Pancreas (tissue), 10 donors: Measurements from ENCODE around the gene SMYD1. TPM values are rescaled to one million over a fixed set of nuclear protein-coding genes. Genes with fewer than 3 reads are reported as not detected.

Experiments
- ATAC-seq, 4 donors: fragments of 200-7000 bp; cut with Tn5 transposase; one replicate each; pipeline versions ENCODE4 v1.8.0 to v1.9.1; 2020; ENCODE audit warnings: mild to moderate bottlenecking in 4 of 4, moderate library complexity in 4 of 4
- DNase-seq, 6 donors: peaks; one replicate each; pipeline ENCODE4 v3.0.0-alpha.2; 2020
- FAIRE-seq: peaks from 2 replicates; lab custom pipeline; 2012; peaks lifted over from hg19 to GRCh38; lab: Jason Lieb, UNC
- H3K27ac ChIP-seq, 4 donors: fragments of 200-600 bp; sonication (generic); 1 replicate in 3 of 4; 2 replicates in 1 of 4; pipeline versions ENCODE4 v1.5.0 to v1.8.0; 2020
- H3K27me3 ChIP-seq, 4 donors: fragments of 200-600 bp; one replicate each; pipeline ENCODE4 v1.8.0; 2021
- H3K36me3 ChIP-seq, 3 donors: fragments of 200-600 bp; sonication (generic) in 1 of 3; one replicate each; pipeline versions ENCODE4 v1.5.0 to v1.8.0; 2020 to 2021
- H3K4me1 ChIP-seq, 3 donors: fragments of 200-600 bp; one replicate each; pipeline ENCODE4 v1.8.0; 2021
- H3K4me3 ChIP-seq, 4 donors: fragments of 200-600 bp; sonication (generic) in 2 of 4; one replicate each; pipeline versions ENCODE4 v1.5.0 to v1.8.0; 2020 to 2021
- H3K9me3 ChIP-seq, 4 donors: fragments of 200-600 bp; one replicate each; pipeline ENCODE4 v1.8.0; 2021
- WGBS, 2 donors: extraction: QIAGEN DNeasy Blood & Tissue Kit; methylation state at CpG; one replicate each; pipeline ENCODE4 v1.1.7; 2013; 5-methylcytosine and 5-hydroxymethylcytosine counted together
- intact Hi-C, 3 donors: fragments of 100-400 bp; cut with DNase I; formaldehyde crosslinking; loops; one replicate each; pipeline versions ENCODE4 v1.11.1 to v1.14.2; 2022
- polyA plus RNA-seq, 2 donors: library from polyadenylated mRNA; stranded (reverse); fragments of 200-250 nt; gene quantifications; one replicate each; pipeline ENCODE4 v1.2.3, GENCODE V29; 2013
- total RNA-seq, 6 donors: library from RNA; stranded (reverse); fragmentation: NEBNext Ultra II Directional in 4 of 6; extraction: Animal tissue kit (Norgen Biotek cat#: 25700) in 4 of 6; gene quantifications; one replicate each; pipeline versions ENCODE4 v1.2.1 to v1.2.4, GENCODE V29; 2021 to 2023
- TF ChIP-seq, protein P1 (sequence below), 4 donors: fragments of 200-600 bp; sonication (generic) in 3 of 4; IDR thresholded peaks; one replicate each; pipeline versions ENCODE4 v1.5.0 to v1.8.0; 2021; ENCODE audit warnings: antibody characterized with exemption in 4 of 4
- donor health status: healthy with polysubstance abuse.
- donor health status: DM: no; HTN: no; CAD: no; lungs with moderate emphysema.
- donor health status: DM: no; HTN: no; CAD: no.
- donor health status: control.
- donor health status: control.
- donor health status: Bipolar disorder and iron deficiency.
- donor health status: DM: yes; HTN: yes; CAD: no.
- donor health status: DM: no; HTN: no; CAD: no.
- donor health status: DM: no; HTN: no; CAD: no.
- donor health status: DM: yes; HTN: yes; CAD: no.

The SMYD1 gene
- total and polyA plus RNA-seq, 8 donors = 0.06 to 0.16 TPM; not detected in 6

DNA sequence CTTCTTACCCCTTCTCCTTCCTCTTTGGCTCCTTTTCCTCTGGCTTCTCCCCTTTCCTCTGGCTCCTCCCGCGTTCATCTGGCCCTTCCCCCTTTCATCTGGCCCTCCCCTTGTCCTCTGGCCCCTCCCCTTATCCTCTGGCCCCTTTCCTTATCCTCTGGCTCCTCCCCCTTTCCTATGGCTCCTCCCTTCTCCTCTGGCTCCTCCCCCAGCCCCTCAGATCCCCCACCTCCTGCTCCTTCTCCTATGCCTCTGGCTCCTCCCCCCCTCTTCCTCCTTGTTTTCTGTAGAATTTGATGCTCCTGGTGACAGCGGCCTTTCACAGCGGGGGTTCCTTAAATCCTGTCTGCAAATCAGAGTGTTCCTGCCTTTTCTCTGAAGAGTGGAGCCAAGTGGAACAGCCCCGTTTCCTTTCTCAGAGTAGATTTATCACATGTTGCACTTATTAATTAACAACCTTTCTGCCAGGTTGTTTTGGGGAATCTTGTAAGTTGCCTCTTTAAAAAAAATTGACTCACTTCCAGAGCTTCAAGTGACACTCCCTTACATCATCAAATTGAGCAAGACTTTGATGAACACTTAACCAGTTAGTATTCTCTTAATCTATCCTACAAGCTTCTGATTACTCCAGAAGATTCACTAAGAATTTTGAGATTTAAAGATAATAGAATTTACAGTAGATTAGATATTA lies 32.3 kb downstream of the SMYD1 start:
- TF ChIP-seq, protein P1, sequence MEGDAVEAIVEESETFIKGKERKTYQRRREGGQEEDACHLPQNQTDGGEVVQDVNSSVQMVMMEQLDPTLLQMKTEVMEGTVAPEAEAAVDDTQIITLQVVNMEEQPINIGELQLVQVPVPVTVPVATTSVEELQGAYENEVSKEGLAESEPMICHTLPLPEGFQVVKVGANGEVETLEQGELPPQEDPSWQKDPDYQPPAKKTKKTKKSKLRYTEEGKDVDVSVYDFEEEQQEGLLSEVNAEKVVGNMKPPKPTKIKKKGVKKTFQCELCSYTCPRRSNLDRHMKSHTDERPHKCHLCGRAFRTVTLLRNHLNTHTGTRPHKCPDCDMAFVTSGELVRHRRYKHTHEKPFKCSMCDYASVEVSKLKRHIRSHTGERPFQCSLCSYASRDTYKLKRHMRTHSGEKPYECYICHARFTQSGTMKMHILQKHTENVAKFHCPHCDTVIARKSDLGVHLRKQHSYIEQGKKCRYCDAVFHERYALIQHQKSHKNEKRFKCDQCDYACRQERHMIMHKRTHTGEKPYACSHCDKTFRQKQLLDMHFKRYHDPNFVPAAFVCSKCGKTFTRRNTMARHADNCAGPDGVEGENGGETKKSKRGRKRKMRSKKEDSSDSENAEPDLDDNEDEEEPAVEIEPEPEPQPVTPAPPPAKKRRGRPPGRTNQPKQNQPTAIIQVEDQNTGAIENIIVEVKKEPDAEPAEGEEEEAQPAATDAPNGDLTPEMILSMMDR (IDR thresholded peaks at IDR 0.05) = no peak
- no peaks in the 10 kb centered on the region for H3K36me3 ChIP-seq
- DNase-seq (no peak), ATAC-seq (no peak), FAIRE-seq (no peak)
- H3K27me3 ChIP-seq = peaks cover 0 to 4% (median 0%) of the 10 kb centered on the region in 4 donors
- no peak overlapping the region for H3K4me3 ChIP-seq
- no peak overlapping the region for H3K27ac ChIP-seq
- 42 to 50% methylated on average over 5 of the region's 5 CpGs for WGBS, 2 donors
- H3K4me1 ChIP-seq = no peaks in the 10 kb centered on the region
- no peaks in the 10 kb centered on the region for H3K9me3 ChIP-seq
- intact Hi-C loops = no loop called here

DNA sequence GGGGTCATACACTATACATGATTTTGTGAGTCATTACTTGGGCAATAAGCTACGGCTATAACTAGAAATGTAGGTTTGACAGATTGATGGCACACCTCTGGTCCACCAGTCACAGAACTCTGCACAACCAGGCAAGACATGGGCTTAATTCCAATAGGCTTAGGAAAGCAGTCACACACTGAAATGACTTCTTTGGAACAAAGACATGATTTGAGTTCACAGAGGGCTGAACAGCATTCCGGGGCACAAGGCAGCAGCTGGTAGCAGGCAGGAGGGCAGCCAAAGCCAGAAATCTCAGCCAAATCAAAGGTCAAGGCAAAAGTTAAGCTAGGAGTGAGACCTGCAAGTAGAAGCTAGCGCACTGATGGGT lies 32.8 kb downstream of the SMYD1 start:
- intact Hi-C loops = no loop called here
- no peak overlapping the region for H3K27ac ChIP-seq
- FAIRE-seq (no peak), DNase-seq (no peak), ATAC-seq (peak in 1 of 4 donors; percentile 15)
- H3K4me3 ChIP-seq = no peak overlapping the region
- H3K36me3 ChIP-seq = no peaks in the 10 kb centered on the region
- peaks cover 0 to 4% (median 1%) of the 10 kb centered on the region in 4 donors for H3K27me3 ChIP-seq
- H3K9me3 ChIP-seq = no peaks in the 10 kb centered on the region
- no peaks in the 10 kb centered on the region for H3K4me1 ChIP-seq
- TF ChIP-seq, protein P1 (IDR thresholded peaks at IDR 0.05) = no peak
- 56 to 62% methylated on average over 3 of the region's 3 CpGs for WGBS, 2 donors

DNA sequence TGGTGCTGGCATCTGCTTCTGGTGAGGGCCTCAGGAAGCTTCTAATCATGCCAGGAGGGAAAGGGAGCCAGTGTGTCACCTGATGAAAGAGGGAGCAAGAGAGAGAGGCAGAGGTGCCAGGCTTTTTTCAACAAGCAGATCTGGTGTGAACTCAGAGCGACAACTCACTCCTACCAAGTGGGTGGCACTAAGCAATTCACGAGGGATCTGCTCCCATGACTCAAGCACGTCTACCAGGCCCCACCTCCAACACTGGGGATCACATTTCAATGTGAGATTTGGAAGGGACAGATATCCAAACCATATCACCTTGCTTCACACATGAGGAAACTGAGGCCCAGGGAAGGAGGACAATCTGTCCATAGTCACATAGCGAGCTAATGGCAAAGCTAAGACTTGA lies 41.2 kb downstream of the SMYD1 start:
- no peak overlapping the region for H3K27ac ChIP-seq
- H3K36me3 ChIP-seq = no peaks in the 10 kb centered on the region
- no peaks in the 10 kb centered on the region for H3K9me3 ChIP-seq
- WGBS, 2 donors = 74 to 80% methylated on average over 4 of the region's 4 CpGs
- DNase-seq = no peak
- H3K27me3 ChIP-seq = peaks cover 0 to 4% (median 1%) of the 10 kb centered on the region in 4 donors
- intact Hi-C loops = no loop called here
- TF ChIP-seq, protein P1 (IDR thresholded peaks at IDR 0.05) = no peak
- FAIRE-seq = no peak
- H3K4me1 ChIP-seq = no peaks in the 10 kb centered on the region
- no peak for ATAC-seq
- H3K4me3 ChIP-seq = no peak overlapping the region

DNA sequence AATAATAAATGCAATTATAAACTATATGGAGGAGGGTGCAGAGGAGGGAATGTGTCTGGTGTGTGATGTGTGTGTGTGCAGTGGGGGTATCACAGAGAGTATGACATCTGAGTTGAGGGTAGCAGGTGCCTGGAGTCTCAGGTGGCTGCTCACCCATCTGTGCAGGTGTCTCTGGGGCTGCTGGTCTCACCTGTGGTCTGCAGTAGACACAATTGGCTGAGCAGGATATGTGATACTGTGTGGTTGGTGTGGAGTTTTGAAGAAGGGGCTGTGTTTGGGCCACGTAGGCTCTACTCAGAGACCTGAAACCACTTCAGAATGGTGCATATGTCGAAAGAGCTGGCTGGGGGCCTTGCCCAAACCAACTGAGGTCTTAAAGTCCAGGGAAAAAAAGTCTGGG lies 43.2 kb downstream of the SMYD1 start:
- Histone ChIP-seq H3K4me1 (no peaks in the 10 kb centered on the region), H3K27me3 (no peaks in the 10 kb centered on the region), H3K9me3 (no peaks in the 10 kb centered on the region), H3K27ac (no peak overlapping the region), H3K4me3 (no peak overlapping the region), H3K36me3 (no peaks in the 10 kb centered on the region)
- no peak for DNase-seq
- TF ChIP-seq, protein P1 (IDR thresholded peaks at IDR 0.05) = no peak
- intact Hi-C loops = no loop called here
- ATAC-seq = no peak
- no peak for FAIRE-seq
- WGBS, 2 donors = 69 to 83% methylated on average over 2 of the region's 2 CpGs

DNA sequence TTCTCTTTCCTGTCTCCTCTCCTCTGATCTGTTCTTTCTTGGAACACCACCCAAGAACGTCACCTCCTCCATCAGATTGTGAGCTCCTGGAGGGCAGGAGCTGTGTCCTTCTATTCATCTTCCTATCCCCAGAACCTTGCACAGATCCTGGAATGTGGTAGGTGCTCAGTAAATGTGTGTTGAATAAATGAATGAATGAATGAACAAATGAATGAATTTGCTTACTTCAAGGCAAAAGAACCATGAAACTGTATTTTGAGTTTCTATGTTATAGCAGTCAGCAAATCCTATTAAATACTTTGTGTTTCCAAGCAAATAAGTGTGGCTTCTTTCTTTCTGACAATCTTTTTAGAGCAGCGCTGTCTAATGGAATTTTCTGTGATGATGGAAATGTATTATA lies 45.4 kb downstream of the SMYD1 start:
- Histone ChIP-seq H3K27ac (no peak overlapping the region), H3K27me3 (no peaks in the 10 kb centered on the region), H3K4me1 (no peaks in the 10 kb centered on the region), H3K9me3 (no peaks in the 10 kb centered on the region), H3K4me3 (no peak overlapping the region), H3K36me3 (no peaks in the 10 kb centered on the region)
- DNase-seq (no peak), FAIRE-seq (no peak), ATAC-seq (no peak)
- TF ChIP-seq, protein P1 (IDR thresholded peaks at IDR 0.05) = no peak
- WGBS, 2 donors = 78% methylated on average over 2 of the region's 2 CpGs
- intact Hi-C loops = no loop called here
